ENCODE results near the gene MED28.

The MED28 gene

GRCh38 chr4:17682222-17682566, 67.8 kb downstream of the MED28 start:
- ChIA-PET CTCF (no interaction called here), POLR2A (no interaction called here)
- H3K4me3 ChIP-seq (ENCODE audit: low read depth, low read length) = no peak overlapping the region
- DNase-seq (ENCODE audit: low read depth, low spot score) = no peak
- TF ChIP-seq CTCF (IDR thresholded peaks at IDR 0.05; ENCODE audit: insufficient read depth, low read length, missing control alignments) = no peak
